ENCODE results near the gene EXT2.

The EXT2 gene

DNA sequence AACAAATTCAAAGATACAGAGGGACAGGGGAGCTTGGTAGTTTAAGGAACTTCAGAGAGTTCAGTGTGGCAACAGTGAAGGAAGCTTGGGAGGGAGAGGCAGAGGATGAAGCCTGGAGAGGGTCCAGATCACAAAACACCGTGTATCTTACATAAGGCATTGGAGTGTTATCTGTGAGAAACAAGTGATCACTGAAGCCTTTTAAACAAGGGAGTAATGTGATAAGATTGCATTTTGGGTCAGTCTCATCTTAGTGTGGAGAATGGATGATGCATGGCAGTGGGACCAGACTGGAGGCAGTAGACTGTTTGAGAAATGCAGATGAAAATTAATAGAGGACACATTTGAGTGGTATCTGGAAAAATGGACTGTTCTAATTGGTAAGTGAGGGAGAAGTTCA is 79.4 kb downstream of the EXT2 start:
- DNase-seq: no peak

DNA sequence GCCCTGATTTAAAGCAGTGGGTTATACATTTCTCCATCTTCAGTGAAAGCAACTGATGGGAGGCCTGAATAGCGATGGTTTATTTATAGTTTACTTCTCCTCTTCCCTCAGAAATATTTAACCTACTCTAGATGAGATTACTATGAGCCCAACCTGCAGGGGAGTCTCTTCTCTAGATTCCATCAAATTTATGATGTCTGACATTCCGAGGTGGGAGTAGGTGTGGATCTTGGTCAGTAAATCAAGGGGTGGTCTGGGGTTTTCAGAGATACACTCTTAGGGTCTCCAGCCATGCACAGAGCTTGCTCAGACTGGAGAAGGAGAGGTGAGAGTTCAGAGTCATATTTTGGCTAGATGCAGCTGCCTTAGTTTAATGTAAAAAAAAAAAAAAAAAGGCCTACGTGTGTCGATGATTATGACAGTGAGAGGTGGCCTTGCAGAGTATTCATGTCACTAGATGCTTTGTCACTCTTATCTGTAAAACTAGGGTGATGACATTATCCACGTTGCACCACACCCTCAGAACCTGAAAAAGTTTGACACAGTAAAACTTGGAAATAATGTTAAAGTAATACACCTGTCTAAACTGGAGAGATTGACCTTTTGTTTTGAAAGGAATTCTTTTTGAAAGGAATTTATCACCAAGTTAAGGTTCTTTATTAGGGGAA is 81.2 kb downstream of the EXT2 start:
- no peak for DNase-seq

DNA sequence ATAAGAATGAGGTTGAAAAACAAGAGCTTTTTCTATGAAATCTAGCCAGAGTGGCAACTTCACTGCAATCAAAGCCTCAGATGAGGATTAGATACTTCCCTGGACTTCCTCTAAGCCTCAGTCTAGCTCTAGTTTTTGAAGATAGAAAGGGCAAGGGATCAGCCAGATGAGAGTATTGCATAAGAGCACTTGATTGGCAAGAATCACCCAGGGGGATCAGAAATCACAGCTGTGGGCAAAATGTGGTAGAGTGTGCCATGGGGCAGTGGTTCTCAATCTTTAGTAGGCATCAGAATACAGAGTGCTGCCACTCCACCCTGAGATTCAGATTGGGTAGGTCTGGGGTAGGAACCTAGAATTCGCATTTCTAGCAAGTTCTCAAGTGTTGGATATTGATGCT is 82.4 kb downstream of the EXT2 start:
- no peak for DNase-seq

DNA sequence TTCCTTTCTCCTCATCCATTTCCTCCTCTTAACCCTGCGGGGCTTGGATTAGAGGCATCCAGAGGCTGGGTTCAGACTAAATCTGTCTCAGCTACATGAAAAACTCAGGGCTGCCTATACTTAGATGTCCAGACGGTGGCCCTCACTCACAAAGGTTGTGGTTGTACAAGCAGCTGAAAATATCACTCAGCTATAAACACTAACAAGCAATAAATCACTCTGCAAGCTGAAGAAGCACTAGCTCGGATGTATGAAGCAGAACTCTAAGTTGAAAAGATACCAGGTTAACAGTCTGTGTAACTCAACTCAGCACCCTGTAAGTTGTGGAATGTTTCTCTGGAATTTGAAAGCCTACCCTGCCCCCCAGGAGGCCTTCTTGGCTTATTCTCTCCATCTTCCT is 82.9 kb downstream of the EXT2 start:
- DNase-seq: no peak

DNA sequence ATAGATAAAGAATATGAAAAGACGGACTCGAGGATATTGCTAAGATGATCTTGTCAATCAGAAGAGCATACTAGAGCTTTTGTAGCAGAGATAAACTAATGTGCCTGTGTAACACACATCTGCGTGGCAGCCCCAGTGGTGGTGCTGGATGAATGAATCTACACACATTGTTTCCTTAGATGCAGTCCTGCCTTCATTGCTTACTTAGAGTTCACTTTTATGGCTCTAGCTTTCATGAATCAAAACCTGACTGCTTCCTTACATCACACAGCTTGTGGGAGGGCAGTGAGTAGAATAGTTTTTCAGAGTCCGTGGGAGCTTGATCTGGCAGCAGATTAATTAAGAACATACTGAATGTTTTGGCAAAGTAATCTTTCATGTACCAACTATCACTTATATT is 83.7 kb downstream of the EXT2 start:
- DNase-seq: no peak

DNA sequence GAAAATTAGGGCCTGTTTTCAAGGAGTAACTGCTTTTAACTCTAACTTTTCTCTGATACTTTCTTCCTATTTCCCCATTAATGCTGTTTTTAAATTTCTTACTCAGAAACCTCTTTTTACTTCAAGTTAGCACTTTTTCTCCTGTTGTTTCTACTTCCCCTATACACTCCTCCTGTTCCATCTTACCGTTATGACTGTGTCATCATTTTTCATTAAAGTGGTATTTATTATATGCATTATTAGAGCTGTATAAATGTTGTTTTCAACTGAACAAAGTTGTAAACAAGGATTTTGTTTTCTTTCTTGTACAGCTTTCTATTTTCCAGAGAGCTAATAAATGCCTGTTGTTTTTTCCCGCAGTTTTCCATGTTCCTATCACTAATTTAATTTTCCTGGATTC is 84.6 kb downstream of the EXT2 start:
- DNase-seq: no peak

DNA sequence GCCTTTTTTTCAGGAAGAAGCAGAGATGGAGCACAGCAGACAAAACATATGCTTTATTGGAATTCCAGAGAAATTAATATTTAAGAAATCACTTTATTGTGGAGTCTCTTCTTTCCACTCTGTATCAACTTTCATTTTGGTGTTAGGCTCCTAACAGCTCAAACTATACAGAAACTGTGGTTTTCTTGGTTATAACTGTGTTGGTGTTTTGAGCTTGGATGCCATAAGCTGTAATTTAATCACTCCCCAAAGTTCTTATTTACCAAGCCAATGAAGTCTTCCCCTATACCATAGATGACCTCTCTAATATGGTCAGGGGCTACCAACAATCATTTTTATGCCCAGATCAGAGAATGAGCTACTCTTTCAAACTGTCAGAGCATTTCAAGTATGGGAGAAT is 90.0 kb downstream of the EXT2 start:
- DNase-seq: no peak

DNA sequence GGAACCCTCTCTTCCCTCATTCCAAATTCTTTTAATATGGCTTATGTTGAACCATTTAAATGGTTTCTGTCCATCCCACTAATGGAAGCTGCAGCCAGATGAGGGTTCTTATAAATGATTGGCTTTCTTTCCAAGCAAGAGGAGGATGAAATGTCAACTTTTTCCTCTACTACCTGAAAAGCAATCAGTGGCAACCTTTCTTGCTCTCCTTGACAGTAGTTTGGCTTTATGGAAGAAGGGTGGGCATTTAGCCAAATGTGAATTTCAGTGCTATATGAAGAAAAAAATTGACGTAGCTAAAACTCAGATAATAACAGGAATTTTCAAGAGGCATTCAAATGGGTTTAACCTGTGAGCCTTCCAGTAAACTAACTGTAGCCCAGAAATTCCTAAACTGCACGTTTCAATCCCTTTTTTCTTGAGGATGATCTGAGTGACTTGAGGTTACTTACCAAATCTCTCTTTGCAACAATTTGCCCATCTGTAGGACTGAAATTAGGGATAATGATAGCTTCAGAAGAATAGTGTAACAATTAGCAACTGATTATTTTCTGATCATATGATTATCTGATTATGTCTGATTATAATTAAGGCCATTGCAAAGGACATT is 90.9 kb downstream of the EXT2 start:
- no peak for DNase-seq

DNA sequence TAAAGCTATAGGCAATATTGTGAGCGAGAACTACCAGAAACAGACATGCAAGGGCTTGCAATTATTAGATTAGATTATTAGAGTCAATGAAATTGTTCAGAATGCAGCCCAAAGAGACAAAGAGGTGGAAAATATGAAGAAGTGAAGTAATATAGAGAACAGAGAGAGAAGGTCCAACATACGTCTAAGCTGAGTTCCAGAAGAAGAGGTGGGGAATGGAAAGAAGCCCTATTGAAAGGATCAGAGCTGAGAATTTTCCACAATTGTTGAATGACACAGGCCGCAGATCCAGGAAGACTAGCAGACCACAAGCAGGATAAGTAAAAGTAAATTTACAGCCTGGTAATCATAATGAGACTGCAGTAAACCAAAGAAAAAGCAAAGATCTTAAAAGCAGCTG is 93.2 kb downstream of the EXT2 start:
- no peak for DNase-seq

DNA sequence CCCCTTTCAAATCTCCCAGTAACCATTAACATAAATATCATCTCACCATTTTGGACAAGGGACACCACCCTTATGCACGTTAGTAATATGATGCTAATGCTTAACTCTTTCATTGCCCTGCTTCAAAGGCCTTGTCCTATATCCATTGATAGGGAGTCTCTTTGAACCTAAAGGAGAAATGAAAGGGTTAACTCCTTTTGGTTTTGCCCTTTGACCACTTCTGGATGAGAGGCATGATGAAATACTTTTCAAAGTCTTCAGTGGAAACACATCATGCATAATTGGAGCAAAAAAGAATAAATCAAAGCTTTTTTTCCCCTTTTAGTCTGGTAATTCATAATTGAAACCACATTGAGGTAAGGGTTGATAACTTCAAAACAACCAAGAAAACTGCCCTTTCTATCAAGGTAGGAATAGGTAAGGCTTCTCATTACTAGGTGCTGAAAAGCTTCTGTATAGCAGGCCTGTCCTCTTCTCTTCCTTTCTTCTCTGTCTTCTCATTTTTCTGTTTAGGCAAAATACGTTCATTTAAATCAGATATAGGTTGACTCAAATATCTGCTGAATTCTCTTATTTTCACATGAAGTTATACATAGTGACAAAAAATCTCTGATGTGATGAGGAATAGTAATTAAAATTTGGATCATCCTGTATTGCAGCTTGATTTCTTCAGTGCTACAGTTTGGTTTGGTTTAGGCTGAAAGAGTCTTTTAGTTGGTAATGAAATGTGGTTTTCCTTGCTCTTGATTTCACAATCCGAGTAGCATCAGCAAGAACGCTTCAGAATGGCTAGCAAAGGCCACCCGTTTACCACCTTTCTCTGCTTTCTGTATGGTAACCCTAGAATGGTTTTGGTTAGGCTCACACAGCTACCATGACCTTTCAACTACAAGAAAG is 94.8 kb downstream of the EXT2 start:
- no peak for DNase-seq

DNA sequence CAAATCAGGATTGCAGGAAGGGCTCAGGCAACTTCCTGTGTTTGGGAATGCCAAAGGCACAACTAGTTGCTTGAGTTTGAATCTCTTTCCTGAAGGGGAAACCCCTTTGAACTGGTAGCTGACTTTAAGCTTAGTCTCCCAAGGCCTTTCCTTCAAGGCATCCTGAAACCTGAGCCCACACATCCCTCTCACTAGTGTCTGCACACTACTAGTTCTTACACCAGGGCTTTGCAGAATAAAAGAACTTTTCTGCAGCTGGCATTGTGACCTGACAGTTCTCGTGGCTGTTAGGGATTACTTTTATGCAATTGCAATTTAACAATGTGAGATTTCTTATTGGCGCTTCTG is 95.4 kb downstream of the EXT2 start:
- no peak for DNase-seq

DNA sequence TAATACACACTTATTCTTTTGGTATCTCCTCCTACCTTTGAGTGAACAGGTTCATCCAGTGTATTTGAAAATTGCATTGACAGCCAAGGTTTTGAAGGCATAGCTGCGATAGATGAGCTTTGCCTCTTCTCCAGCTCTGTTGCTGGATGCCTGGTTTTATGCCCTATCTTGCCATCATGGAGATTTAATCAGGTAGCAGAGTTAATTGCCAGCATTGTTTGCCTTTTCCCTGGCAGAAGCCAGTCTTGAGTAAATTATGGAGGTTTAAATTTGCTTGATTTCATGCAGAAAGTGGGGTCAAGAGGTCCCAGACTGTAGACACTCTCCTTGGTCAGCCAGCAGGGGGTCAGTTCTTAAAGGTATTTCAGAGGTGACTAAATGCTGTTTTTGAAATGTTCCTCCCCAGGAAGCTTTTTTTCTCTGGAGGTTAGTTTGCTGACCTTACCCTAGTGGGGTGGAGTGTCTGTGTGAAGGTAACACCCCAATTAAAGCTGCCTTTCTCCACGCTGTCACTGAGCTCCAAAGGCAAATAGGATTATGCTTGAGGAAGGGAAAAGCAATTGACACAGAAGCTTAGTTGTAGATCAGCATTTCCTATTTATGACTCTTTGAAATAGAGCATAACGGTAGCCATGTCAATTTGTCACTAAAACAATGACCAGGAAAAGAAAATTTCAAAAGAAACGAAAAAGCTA is 96.0 kb downstream of the EXT2 start:
- peak; percentile 68 for DNase-seq

DNA sequence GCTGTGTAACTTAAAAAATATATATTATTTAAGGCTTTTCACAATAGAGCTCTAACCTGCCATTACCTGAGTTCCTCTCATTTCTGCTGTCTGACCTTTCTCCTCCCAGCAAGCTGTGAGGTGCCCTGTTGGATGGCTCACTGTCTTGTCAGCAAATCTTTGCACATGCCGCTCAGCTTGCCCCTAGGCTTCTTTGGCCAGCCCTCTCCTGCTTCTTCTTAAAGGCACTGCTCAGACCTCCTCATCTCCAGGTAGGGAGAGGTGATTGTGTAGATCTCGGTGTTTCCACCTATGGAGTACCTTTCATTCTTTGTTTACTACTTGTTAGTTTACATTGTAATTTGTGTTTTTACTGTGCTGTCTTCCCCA is 96.5 kb downstream of the EXT2 start:
- DNase-seq: no peak

DNA sequence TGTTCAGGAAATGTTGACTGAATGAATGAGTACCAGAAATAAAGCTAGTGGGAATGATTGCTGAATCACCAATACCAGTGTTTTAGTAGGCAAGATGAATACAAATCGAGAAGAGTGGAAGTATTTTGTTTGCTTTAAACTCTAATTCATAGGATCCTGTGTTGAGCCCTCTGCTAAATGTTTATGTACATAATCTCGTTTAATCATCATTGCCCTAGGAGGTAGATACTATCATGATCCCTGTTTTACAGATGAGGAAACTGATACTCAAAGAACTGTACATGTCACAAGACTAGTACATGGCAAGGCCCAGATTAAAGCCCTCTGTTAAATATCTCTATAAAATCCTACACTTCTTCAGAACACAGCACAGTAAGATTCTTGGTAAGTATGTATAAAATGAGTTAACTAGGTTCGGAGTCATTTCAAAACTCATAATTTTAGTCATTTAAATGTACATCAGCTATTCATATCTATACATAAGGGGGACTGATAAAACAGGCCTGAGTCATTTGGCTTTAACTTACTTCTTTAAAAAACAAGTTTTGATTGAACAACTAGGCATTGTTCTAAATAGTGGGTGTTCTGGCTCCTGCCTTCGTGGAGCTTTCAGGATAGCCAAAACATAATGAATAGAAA is 97.1 kb downstream of the EXT2 start:
- no peak for DNase-seq

DNA sequence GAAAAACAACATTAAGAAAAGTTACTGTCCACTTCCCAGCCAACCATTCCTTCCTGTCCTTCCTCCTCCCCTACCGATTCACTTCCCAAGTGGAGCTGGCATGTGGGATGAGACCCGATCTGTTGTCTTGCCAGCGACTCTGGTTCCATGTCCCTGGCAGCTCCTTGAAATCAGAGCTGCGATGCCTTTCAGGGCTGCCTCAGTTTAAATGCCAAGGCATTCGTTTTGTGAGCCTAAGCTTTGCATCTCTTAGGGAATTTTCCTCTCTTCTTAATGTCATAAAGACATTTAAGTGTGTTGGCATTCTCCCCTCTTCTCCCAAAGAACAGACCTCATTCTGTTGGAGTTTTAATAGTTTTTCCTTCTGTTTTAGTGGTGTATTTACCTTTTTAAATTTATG is 98.4 kb downstream of the EXT2 start:
- DNase-seq: no peak

DNA sequence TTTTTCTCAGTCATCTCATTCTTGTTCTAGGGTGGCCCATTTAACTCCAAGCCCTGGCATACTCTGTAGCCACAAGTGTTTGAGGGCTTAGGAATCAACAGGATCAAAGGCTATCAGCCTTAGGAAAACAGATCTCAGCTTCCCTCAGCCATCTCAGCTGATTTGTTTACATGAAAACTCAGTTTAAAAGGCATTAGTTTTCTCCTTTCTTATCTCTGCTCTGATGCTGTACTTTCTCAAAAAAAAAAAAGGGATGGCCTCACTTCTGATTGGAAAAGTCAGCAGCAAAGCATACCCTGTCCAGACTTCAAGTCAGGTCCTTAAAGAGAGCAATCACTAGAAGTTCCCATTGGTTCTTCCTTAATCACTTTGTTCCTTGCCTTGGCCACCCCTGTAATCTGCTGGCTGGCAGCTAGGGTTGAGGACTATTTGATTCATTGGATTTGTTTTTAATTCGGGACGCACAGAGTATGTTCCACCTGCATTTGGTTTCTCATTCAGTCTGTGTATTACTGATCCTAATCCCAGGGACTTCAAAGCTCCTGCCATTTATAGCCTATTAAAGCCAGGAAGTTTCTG is 102.8 kb downstream of the EXT2 start:
- no peak for DNase-seq

DNA sequence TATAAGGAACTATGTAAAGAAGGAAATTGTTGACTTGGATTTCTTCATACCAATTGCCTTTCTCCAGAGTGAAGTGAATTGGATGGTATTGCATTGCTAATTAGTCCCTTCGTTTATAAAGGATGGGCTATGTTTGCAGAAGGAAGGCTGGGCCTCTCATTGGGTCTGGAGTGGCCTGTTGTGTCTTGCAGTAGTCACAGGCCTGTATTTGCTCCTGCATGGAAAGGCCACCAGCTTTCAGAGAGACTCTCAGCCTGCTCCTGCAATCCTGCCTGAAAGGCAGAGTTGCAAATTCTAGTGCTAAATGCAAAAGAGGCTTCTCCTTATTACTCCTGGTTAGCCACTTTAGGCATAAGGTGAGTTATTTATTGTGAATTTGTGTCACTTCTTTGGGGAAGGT is 103.8 kb downstream of the EXT2 start:
- peak; percentile 16 for DNase-seq

DNA sequence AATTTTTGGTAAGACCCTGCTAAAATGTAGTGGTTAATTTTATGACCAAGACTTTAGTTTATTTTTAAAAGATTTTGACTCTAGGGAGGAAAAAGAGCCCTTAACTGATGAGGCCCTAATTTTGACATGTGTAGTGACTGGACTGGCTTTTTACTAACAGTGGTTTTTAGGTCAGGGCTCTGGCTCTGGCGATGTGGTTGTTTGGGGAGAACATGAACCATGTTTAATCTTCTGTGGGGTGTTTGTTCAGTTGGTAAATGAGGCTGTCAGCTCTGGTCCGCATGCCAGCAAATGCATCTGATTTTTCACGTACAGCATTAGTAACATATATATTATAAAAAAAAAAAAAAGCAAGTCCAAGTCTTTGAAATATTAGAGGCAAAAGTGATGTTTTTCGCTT is 104.3 kb downstream of the EXT2 start:
- DNase-seq: no peak

DNA sequence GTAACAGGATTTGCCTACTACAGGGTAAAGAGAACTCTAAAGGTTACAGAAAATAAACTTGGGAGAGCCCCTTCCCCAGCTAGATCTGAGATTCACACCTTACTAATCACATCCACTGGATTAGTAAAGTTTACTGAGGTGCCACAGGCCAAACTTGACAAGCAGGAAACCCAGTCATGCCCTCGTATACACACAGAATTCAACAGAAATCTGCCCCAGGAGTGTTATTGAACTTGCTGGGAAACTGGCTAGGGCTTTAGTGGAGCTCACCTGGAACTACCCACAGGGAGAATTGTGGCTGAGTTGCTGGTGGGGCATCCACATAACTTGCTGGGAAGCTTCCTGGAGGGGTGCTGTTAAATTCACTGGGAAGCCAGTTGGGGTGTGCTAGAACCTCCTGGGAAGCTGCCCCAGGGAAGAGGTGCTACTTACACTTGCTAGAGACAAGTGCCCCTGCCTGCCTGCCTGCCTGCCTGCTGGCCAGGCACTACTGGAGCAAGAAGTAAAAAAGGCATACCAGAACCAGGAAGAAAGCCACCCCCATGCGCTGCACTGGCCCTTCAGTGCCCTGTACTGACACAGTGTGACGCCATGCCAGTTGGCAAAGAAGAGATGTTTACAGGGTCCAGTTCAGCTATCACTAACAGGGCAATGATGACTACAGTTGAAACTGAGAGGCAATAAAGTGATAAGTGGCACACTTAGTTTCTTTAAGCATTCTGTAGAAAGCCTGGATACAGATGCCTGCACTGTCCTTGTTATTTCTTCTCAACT is 108.0 kb downstream of the EXT2 start:
- DNase-seq: no peak

DNA sequence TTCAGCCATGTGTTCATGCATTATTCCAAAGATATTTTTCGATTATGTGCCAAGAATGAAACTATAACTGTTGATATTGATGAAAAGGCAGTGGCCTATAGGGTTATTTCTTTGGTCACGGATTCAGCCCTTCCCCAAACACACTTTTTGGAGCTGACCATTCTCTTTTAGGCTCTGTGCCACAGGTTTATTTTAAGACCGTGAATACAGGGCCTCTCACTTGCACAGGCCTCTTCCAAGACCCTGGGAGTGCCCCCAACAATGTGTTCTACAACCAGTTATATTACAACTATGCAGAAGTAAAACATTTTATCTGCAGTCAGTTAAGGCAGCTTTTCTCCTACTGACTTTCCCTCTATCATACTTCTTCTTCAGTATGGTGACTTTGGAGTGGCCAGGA is 109.9 kb downstream of the EXT2 start:
- no peak for DNase-seq

DNA sequence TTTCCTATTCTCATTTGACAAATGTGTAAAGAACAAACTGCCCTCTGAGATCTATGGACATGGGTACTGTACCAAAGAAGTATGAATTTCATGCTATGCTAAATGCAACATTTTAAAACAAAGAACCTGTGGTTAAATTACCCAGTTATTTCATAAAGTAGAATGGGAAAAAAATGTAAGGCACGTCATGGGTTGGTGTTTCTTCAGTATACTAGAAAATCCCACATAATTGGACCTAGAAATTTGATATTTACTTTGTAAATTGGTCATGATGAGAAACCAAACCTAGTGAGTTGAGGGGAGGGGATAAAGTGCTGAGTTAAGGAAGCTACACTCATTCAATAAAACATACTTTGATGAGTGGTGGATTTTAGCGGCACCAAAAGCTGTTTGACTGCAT is 110.4 kb downstream of the EXT2 start:
- no peak for DNase-seq

DNA sequence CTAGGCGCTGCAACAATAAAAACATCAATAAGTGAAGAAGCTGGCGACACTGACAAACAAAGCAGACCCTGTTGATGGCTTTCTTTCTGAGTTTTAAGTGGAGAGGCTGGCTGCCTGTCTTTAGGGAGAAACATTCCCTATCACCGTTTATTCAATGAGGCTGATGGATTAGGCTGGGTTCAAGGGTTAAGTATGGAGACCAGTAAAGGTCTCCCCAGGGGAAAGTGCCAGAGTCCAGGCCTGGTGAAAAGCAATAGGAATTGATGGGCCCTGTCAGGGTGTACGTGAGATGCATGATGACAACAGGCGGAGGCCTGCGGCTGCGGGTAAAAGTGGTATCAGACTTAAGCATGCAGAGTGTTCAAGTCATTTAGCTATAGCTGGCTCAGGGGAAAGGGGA is 111.8 kb downstream of the EXT2 start:
- DNase-seq: no peak

Measured in NCI-H748 treated with DMSO at 0.1 percent for 48 hours (cell line).